Renal cortex interstitium (tissue), 15 donors: ENCODE data around the gene EAF2. TPM values are rescaled to one million over a fixed set of nuclear protein-coding genes. Genes with fewer than 3 reads are reported as not detected.
A peak's percentile ranks its signal among the peaks of the same experiment; 100 is the strongest.

Source experiments
- DNase-seq, 11 donors: peaks; one replicate each; pipeline ENCODE4 v3.0.0-alpha.2; 2013; ENCODE audit warnings: low read depth in 9 of 11, low spot score in 4 of 11; ENCODE audit errors: extremely low read depth in 1 of 11
- long read RNA-seq, 16 experiments: transcript quantifications; one replicate each; lab custom pipeline, GENCODE V29; 2026
- polyA plus RNA-seq, 3 donors: library from polyadenylated mRNA; unstranded; fragments of 120-200 nt; gene quantifications; one replicate each; pipeline ENCODE4 v1.2.1, GENCODE V29; 2013; ENCODE audit not compliant: insufficient read length in 3 of 3

EAF2 gene
- 10 to 100 TPM in 1 of 3 donors, 1 to 10 TPM in 2; 7.8 to 10.3 (median 8.2) TPM for polyA plus RNA-seq
- long read RNA-seq, donor 1, partial matches to known transcripts = 0 of 1 reads
- long read RNA-seq, donor 1, other reads (novel, unspliced or antisense) = 0 of 1 reads
- long read RNA-seq, donor 2 = 0 reads
- long read RNA-seq, donor 3, partial matches to known transcripts = 0 of 4 reads
- long read RNA-seq, donor 3, other reads (novel, unspliced or antisense) = 0 of 4 reads
- long read RNA-seq, donor 4, transcript EAF2-201 (6 exons, 992 nt) = major isoform, 6 of 9 reads
- long read RNA-seq, donor 4, partial matches to known transcripts = 0 of 9 reads
- long read RNA-seq, donor 4, other reads (novel, unspliced or antisense) = 0 of 9 reads
- long read RNA-seq, donor 5 = 0 reads
- long read RNA-seq, donor 6, partial matches to known transcripts = 186 of 189 reads
- long read RNA-seq, donor 6, other reads (novel, unspliced or antisense) = 0 of 189 reads
- long read RNA-seq, donor 7, partial matches to known transcripts = 0 of 1 reads
- long read RNA-seq, donor 7, other reads (novel, unspliced or antisense) = 0 of 1 reads
- long read RNA-seq, donor 8, transcript EAF2-201 (6 exons, 992 nt) = major isoform, 5 of 6 reads
- long read RNA-seq, donor 8, partial matches to known transcripts = 0 of 6 reads
- long read RNA-seq, donor 8, other reads (novel, unspliced or antisense) = 0 of 6 reads
- long read RNA-seq, donor 9, partial matches to known transcripts = 0 of 5 reads
- long read RNA-seq, donor 9, other reads (novel, unspliced or antisense) = 0 of 5 reads
- long read RNA-seq, donor 10, partial matches to known transcripts = 0 of 5 reads
- long read RNA-seq, donor 10, other reads (novel, unspliced or antisense) = 0 of 5 reads
- long read RNA-seq, donor 11, partial matches to known transcripts = 0 of 3 reads
- long read RNA-seq, donor 11, other reads (novel, unspliced or antisense) = 0 of 3 reads
- long read RNA-seq, donor 12, partial matches to known transcripts = 0 of 1 reads
- long read RNA-seq, donor 12, other reads (novel, unspliced or antisense) = 0 of 1 reads
- long read RNA-seq, donor 13, partial matches to known transcripts = 0 of 4 reads
- long read RNA-seq, donor 13, other reads (novel, unspliced or antisense) = 0 of 4 reads
- long read RNA-seq, donor 14, partial matches to known transcripts = 0 of 2 reads
- long read RNA-seq, donor 14, other reads (novel, unspliced or antisense) = 0 of 2 reads
- long read RNA-seq, donor 15 = 0 reads
- long read RNA-seq, donor 16, transcript EAF2-201 (6 exons, 992 nt) = major isoform, 6 of 10 reads
- long read RNA-seq, donor 16, partial matches to known transcripts = 0 of 10 reads
- long read RNA-seq, donor 16, other reads (novel, unspliced or antisense) = 0 of 10 reads

GRCh38 chr3:121834671-121835464, at the start of gene EAF2, which contains the start of gene IQCB1:
Gene EAF2, plus strand, starts transcription at chr3:121835209. Its CDS starts 77 bp downstream, at chr3:121835286.
Gene IQCB1, minus strand, starts transcription at chr3:121835060. Its CDS starts 6,100 bp downstream, at chr3:121828960.
- peak; percentile 90 to 95 (median 93) for DNase-seq

GRCh38 chr3:121786485-121786884, 48.5 kb upstream of the EAF2 start:
- no peak for DNase-seq

GRCh38 chr3:121793078-121793477, 41.9 kb upstream of the EAF2 start:
- no peak for DNase-seq

DNA sequence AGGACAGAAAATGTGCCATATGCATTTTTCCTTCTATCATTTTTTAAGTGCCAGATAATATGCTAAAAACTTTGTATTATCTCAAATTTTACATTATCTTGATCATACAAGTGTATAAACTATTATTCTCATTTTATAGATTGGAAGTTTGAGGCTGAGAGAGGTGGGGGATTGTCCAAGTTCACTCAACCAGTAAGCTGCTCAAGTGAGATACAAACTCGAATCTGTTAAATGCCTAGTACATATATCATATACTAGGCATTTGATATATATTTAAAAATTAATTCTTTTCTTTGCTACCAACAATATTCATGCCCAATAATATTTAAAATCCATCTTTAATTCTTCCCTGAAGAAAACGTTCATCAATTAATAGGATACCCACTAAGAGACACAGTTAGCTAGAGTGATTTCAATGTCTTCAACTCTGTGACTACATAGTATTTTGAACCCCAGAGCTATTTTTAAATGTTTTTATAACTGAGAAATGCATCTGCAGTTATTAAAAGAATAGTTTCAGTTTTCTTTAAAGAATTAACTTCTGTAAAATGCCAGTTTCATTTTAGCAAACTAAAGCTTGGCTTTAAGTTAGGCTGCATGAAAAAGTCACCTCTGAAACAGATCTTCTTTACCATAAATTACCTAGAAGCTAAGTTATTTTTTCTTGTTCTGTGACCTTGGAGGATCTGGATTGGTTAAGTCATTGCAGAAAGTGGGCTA, 40.6 kb upstream of the EAF2 start:
- no peak for DNase-seq

GRCh38 chr3:121796970-121797369, 38.0 kb upstream of the EAF2 start:
- DNase-seq = no peak

DNA sequence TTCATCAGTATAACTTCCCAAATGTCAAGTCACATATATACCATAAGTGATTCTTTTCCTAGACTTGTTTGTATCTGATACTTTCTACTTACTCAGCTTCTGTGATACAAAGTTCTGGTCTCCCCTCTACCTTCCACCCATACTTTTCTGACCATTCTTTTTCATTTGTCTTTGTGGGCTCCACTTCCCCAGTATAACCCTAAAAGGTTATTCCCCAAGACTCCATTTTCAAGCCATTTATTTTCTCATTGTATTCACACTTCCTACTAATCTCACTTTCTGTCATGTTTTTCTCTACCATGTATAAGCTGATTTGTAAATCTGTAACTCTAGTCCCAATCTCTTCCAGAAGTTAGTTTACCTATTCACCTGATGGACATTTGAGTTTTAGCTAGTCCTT, 34.1 kb upstream of the EAF2 start:
- no peak for DNase-seq

DNA sequence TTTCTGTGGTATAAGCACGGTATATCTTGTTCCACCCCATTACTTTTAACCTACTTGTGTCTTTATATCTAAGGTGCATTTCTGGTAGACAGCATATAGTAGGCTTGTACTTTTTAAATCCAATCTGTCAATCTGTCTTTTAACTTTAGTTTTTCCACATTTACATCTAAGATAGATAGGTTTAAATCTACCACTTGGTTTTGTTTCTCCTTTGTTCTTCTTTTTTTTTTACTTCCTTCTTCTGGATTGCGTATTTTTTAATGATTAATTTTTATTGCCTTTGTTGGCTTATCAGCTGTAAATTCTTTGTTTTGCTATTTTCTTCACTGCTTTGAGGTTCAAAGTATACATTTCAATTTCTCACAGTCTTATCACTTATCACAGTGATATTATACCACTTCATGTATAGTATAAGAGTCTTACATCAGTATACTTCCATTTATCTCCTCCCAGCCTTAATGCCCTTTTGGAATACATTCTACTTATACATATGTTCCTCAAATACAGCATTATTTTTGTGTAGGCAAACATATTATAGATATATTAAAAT, 31.2 kb upstream of the EAF2 start:
- DNase-seq = no peak

- DNase-seq = no peak
Observed at GRCh38 chr3:121809249-121809648, 25.8 kb upstream of the EAF2 start.

DNA sequence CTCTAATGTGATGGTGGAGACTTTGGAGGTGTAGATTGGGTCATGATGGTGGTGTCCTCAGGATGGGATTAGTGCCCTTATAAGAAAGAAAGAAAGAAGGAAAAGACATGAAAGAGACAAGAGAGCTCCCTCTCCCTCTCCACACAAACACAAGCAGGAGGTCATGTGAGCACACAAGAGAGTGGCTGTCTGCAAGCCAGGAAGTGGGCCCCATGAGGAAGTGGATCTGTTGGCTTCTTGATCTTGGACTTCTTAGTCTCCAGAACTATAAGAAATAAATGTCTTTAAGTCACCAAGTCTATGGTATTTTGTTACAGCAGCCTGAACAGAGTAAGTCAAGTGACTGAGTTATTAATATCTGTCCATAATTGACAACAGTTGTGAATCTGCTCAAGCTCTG, 17.3 kb upstream of the EAF2 start:
- DNase-seq = no peak

DNA sequence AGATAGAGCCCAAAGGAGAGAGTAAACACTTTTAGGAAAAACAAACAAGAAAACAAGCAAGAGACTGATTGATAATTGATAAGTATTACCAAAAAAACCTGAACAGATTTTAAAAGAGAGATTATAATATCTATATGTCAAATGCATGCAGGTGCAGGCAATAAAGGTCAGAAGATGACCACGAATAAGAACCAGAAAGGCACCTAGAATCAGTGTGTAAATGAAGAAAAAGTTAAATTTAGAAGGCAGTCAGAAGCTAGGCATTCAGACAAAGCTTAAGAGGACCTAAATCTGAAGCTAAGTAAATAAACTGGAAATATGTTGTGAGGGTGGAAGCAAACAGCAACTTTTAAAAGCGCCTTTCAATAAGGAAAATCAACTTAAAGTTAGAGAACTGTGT, 16.4 kb upstream of the EAF2 start:
- no peak for DNase-seq

DNA sequence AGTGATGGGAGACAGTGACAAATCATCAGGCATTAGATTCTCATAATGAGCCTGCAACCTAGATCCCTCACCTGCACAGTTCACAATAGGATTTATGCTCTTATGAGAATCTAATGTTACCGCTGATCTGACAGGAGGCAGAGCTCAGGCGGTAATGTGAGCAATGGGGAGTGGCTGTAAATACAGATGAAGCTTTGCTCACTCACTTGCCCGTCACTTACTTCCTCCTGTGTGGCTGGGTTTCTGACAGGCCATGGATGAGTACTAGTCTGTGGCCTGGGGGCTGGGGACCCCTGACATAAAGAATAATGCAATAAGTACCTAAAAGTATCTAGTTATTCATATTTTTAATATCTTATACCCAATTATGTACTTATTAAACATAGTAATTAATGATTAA, 15.8 kb upstream of the EAF2 start:
- no peak for DNase-seq

DNA sequence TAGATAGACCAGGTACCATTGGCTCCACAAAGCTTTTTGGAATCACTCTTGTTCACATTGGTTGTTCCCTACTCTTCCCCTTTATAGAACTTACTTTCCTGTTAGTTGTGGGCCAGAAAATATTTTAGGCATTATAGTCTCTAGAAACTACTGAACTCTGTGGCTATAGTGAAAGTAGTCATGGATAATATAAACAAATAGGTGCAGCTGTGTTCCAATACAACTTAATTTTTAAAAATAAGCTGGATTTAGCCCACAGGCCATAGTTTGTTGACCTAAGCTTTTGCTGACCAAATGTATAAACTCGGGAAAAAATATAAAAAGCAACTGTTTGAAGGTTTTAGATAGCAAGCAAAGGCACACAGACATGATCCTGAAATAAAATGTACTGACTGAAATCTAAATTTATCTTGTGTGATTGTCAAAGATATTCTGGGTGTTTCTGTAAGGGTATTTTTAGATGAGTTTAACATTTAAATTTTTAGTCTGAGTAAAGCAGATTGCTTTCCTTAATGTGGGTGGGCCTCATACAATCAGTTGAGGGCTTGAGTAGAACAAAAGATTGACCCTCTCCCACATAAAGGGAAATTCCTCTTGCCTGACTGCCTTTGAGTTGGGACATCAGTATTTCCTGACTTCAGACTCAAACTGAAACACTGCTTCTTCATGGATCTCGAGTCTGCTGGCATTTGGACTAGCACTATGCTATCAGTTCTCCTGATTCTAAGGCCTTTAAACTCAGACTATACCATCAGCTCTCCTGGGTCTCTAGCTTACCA, 13.4 kb upstream of the EAF2 start:
- no peak for DNase-seq

- DNase-seq = no peak
Observed at GRCh38 chr3:121822973-121823372, 12.0 kb upstream of the EAF2 start.

GRCh38 chr3:121834157-121834670, 795 bp upstream of the EAF2 start:
- peak in 3 of 11 donors; percentile 8 to 25 (median 14) for DNase-seq

- peak in 3 of 11 donors; percentile 3 to 9 (median 9) for DNase-seq
Observed at GRCh38 chr3:121835465-121835801, 424 bp downstream of the EAF2 start.

DNA sequence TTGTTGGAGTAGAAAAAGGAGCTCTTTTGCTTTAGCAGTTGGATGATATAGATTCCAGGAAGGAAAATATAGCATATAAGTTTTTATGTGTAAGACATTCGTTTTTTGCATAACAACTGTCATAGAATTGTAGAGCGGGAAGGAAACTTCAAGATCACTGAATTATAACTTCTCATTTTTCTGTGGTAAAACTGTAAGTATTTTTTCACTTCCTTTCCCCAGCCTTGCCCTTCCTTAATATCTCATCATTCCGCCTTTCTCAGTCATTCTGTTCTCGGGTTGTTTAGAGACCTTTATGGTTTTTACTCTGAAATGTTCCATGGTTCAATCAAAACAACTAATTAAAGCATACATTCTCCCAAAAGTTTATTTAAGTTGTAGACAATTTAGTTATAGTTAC, 1.1 kb downstream of the EAF2 start:
- no peak for DNase-seq
